HG03457 (cell line): ENCODE data around the gene MYO7B.
A peak's percentile ranks its signal among the peaks of the same experiment; 100 is the strongest.
"Not testable (repeated sequence)": the region's sequence is repeated elsewhere in the genome, so short reads cannot be mapped to it uniquely, and the experiment has no call there.

Experiments
- ATAC-seq: cut with Tn5 transposase; IDR thresholded peaks from one replicate; pipeline ENCODE4 v1.9.1; 2021; ENCODE audit warnings: moderate number of reproducible peaks; ENCODE audit not compliant: unreplicated experiment

The MYO7B gene

DNA sequence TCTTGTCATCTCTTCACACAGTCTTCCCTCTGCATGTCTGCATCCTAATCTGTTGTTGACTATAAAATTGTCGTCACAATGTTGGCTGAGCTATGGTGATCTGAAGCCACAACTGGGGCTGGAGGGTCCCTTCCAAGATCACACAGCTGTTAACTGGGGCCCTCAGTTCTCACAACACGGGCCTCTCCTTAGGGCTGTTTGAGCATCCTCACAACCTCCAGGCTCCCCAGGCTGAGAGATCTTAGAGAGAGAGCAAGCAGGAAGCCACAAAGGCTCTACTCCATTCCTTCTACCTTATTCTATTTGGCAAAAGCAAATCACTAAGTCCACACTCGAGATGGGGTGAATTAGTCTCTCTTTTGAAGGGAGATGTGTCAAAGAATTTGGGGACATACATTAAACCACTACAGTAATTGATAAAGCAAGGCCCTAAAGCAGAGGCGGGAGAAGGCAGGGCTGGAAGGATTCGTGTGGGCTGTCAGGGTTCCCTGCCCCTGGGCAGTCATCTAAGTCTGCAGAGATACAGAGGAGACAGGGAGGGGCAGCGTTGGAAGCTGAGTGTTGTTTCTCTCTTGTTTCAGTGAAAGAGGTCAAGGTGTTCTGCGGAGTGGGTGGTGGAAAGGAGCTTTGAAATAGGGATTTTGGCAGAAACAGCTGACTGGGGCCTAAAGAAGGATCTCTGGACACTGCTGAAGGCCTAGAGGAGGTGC lies 15.9 kb downstream of the MYO7B start:
- ATAC-seq: no peak

DNA sequence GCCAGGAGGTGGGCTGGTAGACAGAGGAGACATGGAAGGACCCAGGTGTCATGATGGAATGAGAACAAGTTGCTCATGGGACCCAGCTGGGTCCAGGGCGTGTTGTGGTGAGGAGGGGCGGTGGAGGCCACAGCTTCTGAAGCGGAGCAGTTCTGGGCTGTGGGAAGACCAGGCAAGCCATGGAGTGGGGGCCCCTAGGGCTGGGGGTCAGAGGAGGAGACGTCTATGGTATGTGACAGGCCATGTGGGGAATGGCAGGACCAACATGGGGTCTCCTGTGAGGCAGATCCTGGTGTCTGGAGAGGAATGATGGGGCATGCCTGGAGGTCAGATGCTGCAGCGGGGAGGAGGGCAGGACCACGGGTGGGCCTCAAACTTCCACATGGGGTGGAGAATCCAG lies 16.9 kb downstream of the MYO7B start:
- no peak for ATAC-seq

DNA sequence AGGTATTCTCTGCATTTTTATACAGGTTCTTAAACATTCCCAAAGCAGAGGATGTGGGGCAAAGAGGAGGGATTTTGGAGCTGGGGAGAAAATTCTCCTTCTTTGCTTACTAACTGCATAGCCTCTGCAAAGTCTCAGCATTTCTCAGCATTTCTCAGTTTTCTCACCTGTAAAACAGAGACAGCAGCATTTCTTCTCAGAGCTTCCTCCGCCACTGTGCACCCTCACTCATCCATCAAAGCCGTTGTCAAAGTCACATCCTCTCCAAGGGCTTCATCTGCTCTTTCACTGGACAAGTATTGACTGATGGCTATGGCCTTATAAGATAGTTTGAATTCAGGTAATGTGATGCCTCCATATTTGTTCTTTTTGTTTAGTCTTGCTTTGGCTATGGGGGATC lies 17.4 kb downstream of the MYO7B start:
- no peak for ATAC-seq

DNA sequence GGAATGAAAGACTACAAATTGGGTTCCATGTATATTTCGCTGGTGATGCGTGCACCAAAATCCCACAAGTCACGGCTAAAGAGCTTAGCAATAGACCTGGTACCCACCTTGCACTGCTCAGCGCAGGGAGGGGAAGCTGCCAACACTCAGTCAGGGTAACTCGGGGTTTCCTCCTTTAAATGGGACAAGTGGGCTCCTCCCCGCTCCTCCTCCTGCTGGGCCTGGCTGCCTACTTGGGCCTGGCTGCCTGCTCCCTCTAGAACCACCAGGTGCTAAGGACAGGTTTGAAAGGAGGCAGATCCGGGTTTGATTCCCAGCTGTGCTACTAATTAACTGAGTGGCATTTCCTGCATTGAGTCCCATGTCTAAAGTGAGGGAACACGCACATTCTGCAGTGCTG lies 23.4 kb downstream of the MYO7B start:
- ATAC-seq: no peak

DNA sequence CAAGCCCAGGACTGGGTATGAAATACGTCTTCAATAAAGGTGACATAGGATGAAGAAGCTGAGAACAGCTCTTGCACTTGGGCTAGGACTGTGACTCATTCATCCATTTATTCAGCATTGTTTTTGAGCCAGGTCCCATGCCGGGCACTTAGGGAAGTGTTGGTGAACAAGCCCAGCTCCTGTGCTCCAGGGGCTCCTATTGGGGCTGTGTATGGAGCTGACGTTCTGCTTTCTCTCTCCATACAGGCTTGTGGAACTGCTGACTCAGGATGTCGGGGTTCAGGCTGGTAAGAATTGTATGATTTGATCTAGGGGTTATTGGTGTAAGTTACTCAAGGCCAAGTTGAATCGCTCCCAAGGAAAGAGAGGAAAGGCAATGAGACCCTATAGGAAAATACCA lies 24.0 kb downstream of the MYO7B start:
- ATAC-seq: no peak

DNA sequence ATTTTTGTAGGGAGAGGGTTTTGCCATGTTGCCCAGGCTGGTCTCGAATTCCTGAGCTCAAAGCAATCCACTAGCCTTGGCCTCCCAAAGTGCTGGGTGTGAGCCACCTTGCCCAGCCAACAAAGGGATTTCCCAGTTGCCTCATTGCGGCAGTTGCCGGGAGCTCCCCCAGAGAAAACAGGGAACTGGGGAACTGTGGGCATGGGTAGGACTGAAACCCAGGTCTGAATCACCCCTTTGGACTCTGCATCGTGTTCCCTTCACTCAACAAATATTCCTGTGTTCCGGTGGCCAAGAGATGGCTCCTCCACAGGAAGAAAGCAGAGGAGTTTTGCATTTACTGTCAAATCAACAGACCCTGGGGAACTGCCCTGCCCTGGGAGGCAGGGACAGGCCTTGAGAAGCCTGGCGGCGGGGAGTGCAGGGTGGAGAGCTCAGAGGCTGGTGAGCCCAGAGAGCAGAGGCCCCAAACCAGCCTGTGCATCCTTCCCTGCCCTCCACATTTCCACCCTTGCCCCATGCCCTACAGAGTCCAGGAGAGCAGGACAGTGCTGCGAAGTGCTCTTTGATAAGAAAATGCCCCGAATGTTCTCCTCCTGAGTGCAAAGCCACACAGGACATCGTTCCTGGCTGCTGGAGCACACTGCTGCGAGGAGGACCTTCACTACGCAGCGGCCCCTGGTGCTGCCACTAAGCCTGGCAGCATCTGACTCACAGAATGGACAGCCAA lies 24.9 kb downstream of the MYO7B start:
- no peak for ATAC-seq

DNA sequence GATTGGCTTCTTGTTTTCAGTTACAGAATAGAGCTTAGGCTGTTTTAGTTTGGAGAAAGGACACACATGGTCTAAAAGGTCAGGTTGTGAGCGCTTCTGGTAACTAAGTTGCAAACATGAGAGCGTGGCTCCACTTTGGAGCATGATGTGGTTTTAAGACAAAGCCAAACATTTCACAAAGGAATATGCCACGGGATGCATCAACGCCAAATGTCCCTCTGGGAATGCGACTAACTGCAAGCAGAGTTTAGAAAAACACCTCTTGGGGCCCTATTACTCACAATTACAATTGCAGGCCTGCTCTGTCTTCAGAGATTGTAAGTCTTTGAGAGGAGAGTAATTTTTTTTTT lies 25.4 kb downstream of the MYO7B start:
- no peak for ATAC-seq

DNA sequence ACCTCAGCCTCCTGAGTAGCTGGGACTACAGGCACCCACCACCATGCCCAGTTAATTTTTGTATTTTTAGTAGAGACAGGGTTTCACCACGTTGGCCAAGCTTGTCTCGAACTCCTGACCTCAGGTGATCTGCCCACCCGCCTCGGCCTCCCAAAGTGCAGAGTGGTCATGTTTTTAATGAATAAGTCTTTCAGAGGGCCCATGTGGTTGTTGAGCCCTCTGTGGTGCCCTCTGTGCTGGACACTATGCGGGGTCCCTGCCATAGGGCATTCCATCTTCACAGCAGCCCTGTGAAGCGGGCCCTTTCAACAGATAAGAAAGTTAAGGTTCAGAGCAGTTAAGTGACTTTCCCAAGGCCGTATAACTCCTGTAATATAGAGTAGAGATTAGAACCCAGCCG lies 25.9 kb downstream of the MYO7B start:
- ATAC-seq: no peak

DNA sequence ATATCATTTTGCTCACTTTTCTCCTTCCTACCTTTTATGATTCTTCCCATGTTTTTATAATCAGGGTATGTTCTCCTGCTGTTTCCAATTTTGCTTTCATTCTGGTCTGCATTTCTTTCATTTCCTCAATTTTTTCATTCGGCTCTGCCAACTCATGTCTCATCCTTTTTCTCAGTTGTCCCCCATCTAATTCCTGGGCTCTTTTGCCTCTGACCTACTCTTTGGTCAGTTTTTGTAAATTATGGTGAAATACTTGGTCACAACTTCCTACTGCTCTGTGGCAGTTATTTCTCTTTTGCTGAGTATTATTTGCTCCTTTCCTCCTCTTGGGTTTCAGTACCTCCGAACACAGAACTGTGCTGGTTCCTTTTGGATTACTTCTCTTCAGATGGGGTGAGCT lies 27.5 kb downstream of the MYO7B start:
- no peak for ATAC-seq

DNA sequence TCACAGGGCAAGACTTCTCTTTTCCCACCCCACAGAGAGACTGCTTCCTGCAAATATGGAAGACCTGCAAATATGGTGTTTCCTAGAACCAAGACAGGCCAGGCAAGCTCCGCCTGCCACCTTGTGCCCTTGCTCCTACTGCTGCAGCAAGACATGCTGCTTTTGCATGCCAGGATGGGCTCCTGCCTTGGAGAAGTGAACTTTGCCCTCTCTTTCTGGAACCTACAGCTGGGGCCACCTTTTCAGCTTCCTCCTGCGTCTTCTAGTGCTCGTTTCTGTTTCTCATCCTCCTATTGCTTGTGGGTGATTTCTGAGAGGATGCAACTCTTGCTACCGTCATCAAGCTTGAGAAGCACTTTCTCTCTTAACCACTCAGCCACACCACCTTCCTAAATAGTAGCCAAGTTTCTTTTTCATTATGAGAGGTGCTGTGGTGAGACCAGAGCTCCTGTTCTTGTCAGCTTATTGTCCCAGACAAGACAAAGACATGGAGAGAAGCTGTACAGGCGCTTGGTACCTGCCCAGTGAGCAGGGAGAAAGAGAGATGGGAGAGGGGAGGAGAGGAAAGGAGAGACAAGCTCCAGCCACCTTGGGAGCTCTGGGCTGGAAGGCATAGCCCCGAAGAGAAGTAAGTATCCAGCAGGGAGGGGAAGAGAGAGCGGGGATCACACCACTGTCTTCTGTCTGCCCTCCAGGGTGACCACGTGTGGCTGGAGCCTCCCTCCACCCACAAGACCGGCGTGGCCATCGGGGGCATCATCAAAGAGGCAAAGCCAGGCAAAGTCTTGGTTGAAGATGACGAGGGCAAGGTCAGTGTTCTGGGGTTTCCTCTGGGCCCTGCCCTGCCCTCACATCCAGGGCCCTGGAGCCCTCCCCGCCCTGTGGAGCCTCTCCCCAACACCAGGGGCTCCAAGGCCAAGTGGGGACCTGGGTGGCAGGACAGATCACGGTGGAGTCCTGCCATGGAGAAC lies 28.3 kb downstream of the MYO7B start:
- peak; percentile 97 for ATAC-seq

DNA sequence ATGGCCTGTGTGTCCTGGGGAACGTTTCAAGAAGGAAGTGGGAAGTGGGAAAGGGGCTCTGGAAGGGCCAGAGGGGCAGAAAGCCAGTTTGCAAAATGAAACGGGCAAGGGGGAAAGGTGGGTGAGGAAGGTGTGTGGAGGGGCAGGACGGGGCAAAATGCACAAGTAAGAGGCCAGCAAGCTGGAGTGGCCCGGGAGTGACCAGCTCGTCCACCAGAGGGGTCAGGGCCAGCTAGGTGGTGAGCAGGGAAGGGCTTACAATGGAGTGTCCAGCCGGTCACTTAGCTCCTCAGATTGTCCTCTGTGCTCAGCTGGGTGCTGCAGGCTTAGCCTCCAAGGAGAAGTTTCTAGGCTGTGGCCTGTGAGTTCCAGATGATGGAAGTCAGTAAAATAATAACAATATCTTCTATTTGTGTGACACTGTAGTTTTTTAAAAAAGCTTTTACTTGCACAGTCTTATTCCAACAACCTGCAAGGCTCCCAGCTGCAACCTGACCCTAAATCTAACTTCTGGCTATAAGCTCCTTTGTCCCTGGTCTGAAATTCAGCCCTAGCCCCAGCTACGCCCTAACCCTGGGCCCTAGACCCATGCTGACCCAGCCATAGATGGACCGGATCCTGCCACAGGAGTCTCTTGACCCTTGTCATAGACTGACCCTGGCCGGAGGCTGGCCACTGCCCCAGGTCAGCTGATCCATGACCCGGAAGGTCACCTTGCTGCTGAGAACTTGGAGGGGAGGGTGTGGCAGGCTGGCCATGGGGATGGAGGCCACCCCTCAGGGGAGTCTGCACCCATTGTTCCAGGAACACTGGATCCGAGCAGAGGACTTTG lies 29.2 kb downstream of the MYO7B start:
- no peak for ATAC-seq

DNA sequence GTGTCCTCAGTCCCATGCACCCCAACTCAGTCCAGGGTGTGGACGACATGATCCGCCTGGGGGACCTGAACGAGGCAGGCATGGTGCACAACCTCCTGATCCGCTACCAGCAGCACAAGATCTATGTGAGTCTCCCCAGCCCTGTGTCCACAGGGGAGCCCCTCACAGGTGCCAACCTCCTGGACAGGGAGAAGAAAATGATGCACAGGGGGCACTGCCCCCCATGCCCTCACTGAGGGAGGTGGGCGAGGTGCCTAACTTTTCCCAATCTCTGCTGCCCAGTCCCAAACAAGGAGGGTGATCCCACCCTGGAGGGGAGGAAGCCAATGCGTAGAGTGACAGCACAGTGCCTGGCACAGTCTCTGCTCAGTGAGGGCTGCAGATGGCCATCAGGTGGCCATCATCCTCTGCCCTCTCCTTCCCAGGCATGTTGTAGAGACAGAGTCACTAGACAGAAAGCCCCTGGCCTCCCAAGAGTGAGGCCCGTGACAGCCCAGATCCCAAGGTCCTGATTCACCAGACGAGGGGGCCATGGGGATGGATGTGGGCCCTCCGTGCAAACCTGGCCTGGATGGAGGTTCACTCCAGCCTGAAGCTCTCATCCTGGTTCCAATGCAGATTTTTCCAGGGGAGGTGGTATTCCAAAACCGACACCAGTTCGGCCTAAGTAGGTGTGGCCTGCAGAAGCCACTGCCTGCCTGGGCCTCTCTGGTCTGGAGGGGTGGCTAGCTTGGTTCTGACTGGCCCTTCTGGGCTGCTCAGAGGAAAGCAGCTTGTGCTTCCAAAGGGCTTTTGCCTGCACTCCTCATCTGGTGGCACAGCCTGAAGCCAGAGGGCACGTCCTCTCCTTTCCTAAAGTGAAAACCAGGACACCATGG lies 30.0 kb downstream of the MYO7B start:
- no peak for ATAC-seq

DNA sequence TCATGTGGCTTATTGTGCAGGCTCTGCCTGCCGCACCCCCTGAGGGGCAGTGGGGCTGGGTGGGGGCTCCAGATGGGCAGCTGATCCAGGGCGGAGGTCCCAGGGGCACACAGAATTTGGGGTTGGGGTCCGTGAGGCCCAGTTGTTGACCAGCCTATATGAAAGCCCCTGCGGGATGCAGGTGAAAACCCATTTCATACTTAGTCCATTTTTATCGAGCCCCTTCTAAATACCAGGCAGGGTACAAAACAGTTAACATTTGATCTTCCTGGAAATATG lies 30.6 kb downstream of the MYO7B start:
- ATAC-seq: no peak

DNA sequence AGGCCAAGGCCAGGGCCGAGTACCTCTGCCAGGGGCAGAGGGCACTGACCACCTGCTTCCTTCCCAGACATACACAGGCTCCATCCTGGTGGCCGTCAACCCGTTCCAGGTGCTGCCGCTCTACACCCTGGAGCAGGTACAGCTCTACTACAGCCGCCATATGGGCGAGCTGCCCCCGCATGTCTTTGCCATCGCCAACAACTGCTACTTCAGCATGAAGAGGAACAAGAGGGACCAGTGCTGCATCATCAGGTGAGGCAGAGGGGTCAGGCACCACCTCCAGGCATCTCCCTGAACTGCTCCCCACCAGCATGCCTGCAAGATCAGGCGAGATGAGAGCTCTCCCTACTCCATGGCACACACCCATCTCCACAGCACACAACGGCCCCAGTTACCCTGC lies 31.1 kb downstream of the MYO7B start:
- ATAC-seq: no peak

DNA sequence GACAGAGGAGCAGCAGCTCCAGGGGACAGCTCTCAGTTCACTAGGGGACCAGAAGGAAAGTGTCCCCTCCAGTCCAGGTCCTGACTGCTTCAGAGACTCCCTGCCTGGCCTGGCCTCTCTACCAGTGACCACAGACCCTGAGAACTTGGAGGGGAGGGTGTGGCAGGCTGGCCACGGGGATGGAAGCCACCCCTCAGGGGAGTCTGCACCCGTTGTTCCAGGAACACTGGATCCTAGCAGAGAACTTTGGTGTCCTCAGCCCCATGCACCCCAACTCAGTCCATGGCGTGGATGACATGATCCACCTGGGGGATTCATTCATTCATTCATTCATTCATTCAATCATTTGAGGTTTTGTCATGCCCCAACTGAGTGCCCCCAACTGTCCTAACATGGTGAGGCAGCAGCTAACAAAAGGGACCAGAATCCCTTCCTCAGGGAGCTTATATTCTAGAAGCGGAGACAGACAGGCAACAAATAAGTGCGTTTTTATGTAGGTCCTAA lies 31.9 kb downstream of the MYO7B start:
- ATAC-seq: no peak

DNA sequence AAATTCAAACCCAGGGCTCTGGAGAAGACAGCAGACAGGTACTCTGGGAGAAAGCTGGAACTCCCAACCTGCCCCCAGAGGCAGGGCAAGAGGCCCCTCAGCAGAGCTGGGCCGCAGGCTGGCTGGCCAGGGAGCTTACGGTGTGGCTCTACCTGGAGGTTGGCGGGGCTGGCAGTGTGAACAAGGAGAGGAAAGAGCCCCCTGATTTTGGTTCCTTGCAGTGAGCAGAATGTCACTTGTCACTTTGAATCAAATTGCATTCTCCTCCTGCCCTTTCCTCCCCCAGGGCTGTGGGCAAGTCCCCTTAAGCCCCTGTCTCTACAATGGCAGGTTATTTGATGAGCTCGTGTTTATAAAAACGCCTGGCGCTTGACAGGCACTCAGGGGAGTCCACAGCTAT lies 32.6 kb downstream of the MYO7B start:
- ATAC-seq: no peak

DNA sequence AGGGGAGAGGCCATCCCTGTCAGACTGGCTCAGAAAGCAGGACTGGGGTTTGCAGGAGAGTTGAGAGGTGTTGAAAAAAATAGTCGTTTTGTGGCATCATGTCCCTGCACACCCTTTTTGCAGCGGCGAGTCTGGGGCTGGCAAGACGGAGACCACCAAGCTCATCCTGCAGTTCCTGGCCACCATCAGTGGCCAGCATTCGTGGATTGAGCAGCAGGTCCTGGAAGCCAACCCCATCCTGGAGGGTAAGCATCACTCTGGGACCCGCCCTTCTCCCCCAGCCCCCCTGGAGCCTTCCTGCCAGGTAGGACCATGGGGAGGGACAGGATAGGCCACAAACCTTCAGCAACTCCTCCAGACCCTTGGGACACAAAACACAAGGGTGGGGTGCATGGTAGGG lies 34.2 kb downstream of the MYO7B start:
- no peak for ATAC-seq

DNA sequence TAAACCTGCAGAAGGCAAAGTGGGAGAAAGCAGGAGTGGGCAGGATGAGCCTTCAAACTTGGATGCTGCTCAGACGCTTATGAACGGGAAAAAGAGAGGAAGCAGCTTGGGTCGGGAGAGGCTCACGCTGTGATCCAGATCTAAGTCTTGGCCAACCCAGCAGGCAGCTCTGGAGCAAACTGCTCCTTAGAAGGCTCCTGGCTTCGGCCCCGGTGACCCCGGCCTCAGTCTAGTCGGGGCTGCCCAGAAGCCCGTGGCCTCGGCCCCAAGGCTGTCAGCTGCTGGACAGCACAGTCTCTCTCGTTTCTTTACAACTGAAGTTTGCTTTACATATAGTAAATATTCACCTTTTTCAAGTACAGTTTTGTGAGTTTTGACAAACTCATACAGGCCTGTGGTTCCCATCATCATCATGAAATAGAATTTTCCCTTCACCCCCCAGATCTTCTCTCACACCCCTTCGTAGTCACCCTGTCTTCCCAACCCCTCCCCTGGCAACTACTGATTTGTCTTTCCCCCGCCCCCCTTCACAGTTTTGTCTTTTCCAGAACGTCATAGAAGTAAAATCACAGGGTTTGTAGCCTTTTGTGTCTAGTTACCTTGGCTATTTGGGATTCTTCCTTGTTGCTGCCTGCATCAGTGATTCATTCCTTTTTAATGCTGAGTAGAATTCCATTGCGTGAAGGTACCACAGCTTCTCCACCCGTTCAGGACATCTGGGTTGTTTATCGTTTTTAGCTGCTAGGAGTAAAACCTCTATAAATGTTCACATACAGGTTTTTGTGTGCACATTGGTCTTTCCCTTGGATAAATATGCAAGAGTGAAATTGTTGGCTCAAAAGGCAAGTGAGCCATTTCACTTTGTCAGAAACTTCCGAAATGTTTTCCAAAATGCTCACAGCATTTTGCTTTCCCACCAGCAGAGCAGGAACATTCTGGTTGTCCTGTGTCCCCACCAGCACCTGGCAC lies 35.1 kb downstream of the MYO7B start:
- no peak for ATAC-seq

DNA sequence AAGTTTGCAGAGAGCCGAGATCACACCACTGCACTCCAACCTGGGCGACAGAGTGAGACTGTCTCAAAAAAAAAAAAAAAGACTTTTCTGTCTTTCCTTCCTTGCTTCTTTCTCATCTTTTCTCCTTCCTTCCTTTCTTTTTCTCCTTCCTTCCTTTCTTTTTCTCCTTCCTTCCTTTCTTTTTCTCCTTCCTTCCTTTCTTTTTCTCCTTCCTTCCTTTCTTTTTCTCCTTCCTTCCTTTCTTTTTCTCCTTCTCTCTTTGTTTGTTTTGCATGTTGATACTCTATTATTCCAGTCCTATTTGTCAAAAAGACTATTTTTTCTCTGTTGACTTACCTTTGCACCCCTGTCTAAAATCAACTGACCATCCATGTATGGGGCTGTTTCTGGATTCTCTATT lies 36.9 kb downstream of the MYO7B start:
- not testable (repeated sequence) for ATAC-seq
